DOHH2 (cell line): Measurements from ENCODE around the gene MEF2A.

Experiments used
- H3F3A ChIP-seq: fragments of 200-600 bp; sonication (generic), shearing (Covaris generic); 2 replicates; pipeline ENCODE4 v1.6.0; 2016; ENCODE audit warnings: antibody characterized with exemption, mild to moderate bottlenecking; ENCODE audit not compliant: control insufficient read depth, insufficient read depth
- H3K27ac ChIP-seq: fragments of 200-600 bp; sonication (generic); 2 replicates; pipeline ENCODE4 v1.5.1; 2014; ENCODE audit warnings: low read depth, mild to moderate bottlenecking, low read length, moderate library complexity
- H3K27me3 ChIP-seq: fragments of 200-600 bp; sonication (generic); 2 replicates; pipeline ENCODE4 v1.6.1; 2014; ENCODE audit warnings: mild to moderate bottlenecking, low read length, mixed read lengths; ENCODE audit not compliant: control insufficient read depth
- H3K36me3 ChIP-seq: fragments of 200-600 bp; sonication (generic); 2 replicates; pipeline ENCODE4 v1.6.1; 2014; ENCODE audit warnings: mild to moderate bottlenecking, low read length, moderate library complexity, mixed read lengths; ENCODE audit not compliant: control insufficient read depth
- H3K4me1 ChIP-seq: fragments of 200-600 bp; sonication (generic); 2 replicates; pipeline ENCODE4 v1.6.1; 2014; ENCODE audit warnings: mild to moderate bottlenecking, low read length, mixed read lengths; ENCODE audit not compliant: control insufficient read depth
- H3K4me2 ChIP-seq: fragments of 200-600 bp; sonication (generic); 2 replicates; pipeline ENCODE4 v1.6.0; 2014; ENCODE audit warnings: mild to moderate bottlenecking, low read length, moderate library complexity
- H3K4me3 ChIP-seq: fragments of 200-600 bp; sonication (generic); 2 replicates; pipeline ENCODE4 v1.5.1; 2014; ENCODE audit warnings: mild to moderate bottlenecking, low read length, mixed read lengths
- H3K79me2 ChIP-seq: fragments of 200-600 bp; sonication (generic); 2 replicates; pipeline ENCODE4 v1.6.1; 2014; ENCODE audit warnings: mild to moderate bottlenecking, low read length, mixed read lengths; ENCODE audit not compliant: control insufficient read depth
- H3K9me2 ChIP-seq: fragments of 200-600 bp; sonication (generic); replicated peaks from 2 replicates; pipeline ENCODE4 v1.6.1; 2014; ENCODE audit warnings: mild to moderate bottlenecking, low read length, mixed read lengths; ENCODE audit not compliant: control insufficient read depth
- H3K9me3 ChIP-seq: fragments of 200-600 bp; sonication (generic); 2 replicates; pipeline ENCODE4 v1.6.1; 2014; ENCODE audit warnings: antibody characterized with exemption, low read length, mixed read lengths; ENCODE audit not compliant: control insufficient read depth, insufficient read depth
- H4K20me1 ChIP-seq: fragments of 200-600 bp; sonication (generic); 2 replicates; pipeline ENCODE4 v1.6.0; 2014; ENCODE audit warnings: low read depth, mild to moderate bottlenecking, antibody characterized with exemption, low read length, moderate library complexity; ENCODE audit not compliant: control insufficient read depth, insufficient read depth
- EZH2phosphoT487 ChIP-seq: fragments of 200-600 bp; sonication (generic); IDR thresholded peaks from 2 replicates; pipeline ENCODE4 v1.6.1; 2017; ENCODE audit warnings: borderline replicate concordance, mild to moderate bottlenecking, antibody characterized with exemption, low read length, moderate library complexity, mixed read lengths
- TF ChIP-seq, protein P1 (sequence below): fragments of 200-600 bp; sonication (generic); IDR thresholded peaks from one replicate; pipeline ENCODE4 v1.5.1; 2014; ENCODE audit warnings: antibody characterized with exemption, mild to moderate bottlenecking, low read depth, low read length; ENCODE audit not compliant: poor library complexity, severe bottlenecking

The MEF2A gene

DNA sequence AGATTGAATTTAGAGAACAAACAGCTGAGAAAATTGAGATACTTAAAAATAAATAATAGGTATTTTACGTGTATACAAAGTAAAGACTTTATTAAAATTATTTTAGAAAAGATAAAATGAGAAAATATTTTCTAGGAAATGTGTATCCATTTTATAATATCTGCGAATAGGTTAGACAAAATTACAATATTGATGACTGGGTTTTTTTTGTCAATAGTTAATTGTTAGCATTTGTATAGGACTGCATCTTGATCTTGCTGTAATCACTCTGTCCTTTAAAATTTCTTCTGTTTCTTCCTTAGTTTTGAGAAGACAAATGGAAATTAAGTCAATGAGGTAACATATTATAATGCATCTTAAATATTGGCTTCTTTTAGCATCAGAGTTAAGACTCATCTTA, 50.3 kb downstream of the MEF2A start:
- Histone ChIP-seq H3K4me3 (no peak overlapping the region), H3K4me2 (no peak overlapping the region), H3K27ac (no peak overlapping the region), H3K4me1 (peaks cover 26% of the 10 kb centered on the region), H3K36me3 (peaks cover 48% of the 10 kb centered on the region), H3K9me3 (no peaks in the 10 kb centered on the region), H3K27me3 (no peaks in the 10 kb centered on the region), H3F3A (no peaks in the 10 kb centered on the region; the same call in 1 of the 2 replicates), H3K9me2 (no peaks in the 10 kb centered on the region), H3K79me2 (peaks cover 100% of the 10 kb centered on the region), H4K20me1 (peaks cover 9% of the 10 kb centered on the region)
- TF ChIP-seq, protein P1, sequence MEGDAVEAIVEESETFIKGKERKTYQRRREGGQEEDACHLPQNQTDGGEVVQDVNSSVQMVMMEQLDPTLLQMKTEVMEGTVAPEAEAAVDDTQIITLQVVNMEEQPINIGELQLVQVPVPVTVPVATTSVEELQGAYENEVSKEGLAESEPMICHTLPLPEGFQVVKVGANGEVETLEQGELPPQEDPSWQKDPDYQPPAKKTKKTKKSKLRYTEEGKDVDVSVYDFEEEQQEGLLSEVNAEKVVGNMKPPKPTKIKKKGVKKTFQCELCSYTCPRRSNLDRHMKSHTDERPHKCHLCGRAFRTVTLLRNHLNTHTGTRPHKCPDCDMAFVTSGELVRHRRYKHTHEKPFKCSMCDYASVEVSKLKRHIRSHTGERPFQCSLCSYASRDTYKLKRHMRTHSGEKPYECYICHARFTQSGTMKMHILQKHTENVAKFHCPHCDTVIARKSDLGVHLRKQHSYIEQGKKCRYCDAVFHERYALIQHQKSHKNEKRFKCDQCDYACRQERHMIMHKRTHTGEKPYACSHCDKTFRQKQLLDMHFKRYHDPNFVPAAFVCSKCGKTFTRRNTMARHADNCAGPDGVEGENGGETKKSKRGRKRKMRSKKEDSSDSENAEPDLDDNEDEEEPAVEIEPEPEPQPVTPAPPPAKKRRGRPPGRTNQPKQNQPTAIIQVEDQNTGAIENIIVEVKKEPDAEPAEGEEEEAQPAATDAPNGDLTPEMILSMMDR: no peak
- no peak for TF ChIP-seq EZH2phosphoT487

DNA sequence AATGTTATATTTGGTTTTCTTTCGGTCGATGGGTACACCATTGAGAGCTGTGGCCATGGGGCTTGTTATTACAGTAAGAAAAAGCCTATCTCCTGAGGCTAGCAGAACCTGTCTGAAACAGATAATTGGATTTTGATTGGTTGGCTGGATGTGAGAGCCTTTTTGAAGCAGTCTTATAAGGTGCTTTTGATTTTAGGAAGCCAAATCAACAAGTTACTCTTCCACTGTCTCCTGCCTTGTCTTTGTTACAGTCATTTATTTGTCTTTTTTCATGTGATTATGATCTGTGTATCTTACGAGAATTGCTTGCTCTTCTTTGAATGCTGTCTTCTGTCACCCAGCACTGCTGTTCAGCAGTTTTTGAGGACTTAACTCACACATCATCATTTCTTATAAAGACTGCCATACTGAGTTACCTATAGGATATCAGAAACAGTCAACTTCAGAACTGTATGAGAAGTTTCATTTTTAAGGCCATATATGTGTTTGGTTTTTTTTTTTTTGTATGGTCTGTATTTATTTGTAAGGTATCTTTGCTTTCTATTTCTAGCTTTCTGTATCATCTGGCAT, 51.1 kb downstream of the MEF2A start:
- Histone ChIP-seq H4K20me1 (peaks cover 9% of the 10 kb centered on the region), H3K9me2 (no peaks in the 10 kb centered on the region), H3F3A (no peaks in the 10 kb centered on the region; the same call in 1 of the 2 replicates), H3K9me3 (no peaks in the 10 kb centered on the region), H3K27me3 (no peaks in the 10 kb centered on the region), H3K4me1 (peaks cover 26% of the 10 kb centered on the region), H3K4me2 (no peak overlapping the region), H3K4me3 (no peak overlapping the region), H3K79me2 (peaks cover 100% of the 10 kb centered on the region), H3K27ac (no peak overlapping the region), H3K36me3 (peaks cover 50% of the 10 kb centered on the region)
- TF ChIP-seq EZH2phosphoT487: no peak
- TF ChIP-seq, protein P1: no peak

DNA sequence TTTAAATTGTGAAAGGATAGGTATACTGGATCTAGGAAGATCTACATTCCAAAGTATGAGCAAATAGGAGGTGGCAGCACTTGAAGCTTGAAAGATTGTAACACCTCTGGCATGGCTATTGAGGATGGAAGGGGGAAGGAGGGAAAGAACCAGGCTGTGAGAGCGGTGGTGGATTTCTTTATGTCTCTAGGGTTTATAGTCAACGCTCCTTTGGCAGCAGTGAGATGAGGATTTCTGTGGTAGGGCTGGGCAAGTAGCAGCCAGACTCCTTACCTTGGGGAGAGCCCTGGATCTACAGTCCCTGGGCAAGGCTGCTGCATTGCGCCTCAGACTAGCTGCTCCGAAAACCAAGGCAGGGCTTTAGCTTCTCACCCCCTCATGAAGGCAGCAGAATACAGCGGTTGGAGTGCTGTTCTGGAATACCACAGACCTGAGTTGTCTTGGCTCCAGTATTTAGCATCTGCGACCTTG, 53.2 kb downstream of the MEF2A start:
- no peak overlapping the region for H3K27ac ChIP-seq
- H3K4me3 ChIP-seq: no peak overlapping the region
- peaks cover 19% of the 10 kb centered on the region for H3K4me1 ChIP-seq
- no peaks in the 10 kb centered on the region for H3K27me3 ChIP-seq
- H3F3A ChIP-seq: no peaks in the 10 kb centered on the region
- no peak for TF ChIP-seq EZH2phosphoT487
- TF ChIP-seq, protein P1: no peak
- peaks cover 99% of the 10 kb centered on the region for H3K79me2 ChIP-seq
- H3K4me2 ChIP-seq: no peak overlapping the region
- H4K20me1 ChIP-seq: peaks cover 3% of the 10 kb centered on the region; the same call in 1 of the 2 replicates
- H3K36me3 ChIP-seq: peaks cover 60% of the 10 kb centered on the region
- H3K9me3 ChIP-seq: no peaks in the 10 kb centered on the region
- no peaks in the 10 kb centered on the region for H3K9me2 ChIP-seq

DNA sequence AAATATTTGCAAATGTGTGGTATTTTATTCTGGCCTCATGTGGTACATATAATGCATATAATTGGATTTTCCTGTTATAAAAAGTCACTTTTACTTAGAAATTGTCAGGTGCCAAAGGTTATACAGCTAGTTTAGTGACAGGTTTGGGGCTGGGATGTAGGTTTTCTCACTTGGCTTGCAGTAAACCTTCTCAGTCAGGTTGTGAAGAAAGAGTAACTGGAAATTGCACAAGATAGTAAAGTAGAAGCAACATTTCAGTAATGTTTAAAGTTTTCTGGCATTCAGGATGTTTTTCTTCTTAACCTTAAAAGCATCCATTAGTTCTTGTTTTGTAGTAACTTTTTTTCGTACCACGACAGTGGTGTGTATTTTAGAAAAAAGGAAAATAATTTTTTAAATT, 53.9 kb downstream of the MEF2A start:
- peaks cover 99% of the 10 kb centered on the region for H3K79me2 ChIP-seq
- peaks cover 12% of the 10 kb centered on the region for H3K4me1 ChIP-seq
- H3K9me2 ChIP-seq: no peaks in the 10 kb centered on the region
- TF ChIP-seq EZH2phosphoT487: no peak
- TF ChIP-seq, protein P1: no peak
- no peak overlapping the region for H3K4me3 ChIP-seq
- H3K4me2 ChIP-seq: no peak overlapping the region
- no peaks in the 10 kb centered on the region for H3K27me3 ChIP-seq
- peaks cover 62% of the 10 kb centered on the region for H3K36me3 ChIP-seq
- H3F3A ChIP-seq: no peaks in the 10 kb centered on the region
- H3K27ac ChIP-seq: no peak overlapping the region
- peaks cover 3% of the 10 kb centered on the region; the same call in 1 of the 2 replicates for H4K20me1 ChIP-seq
- peaks cover 5% of the 10 kb centered on the region; the same call in 1 of the 2 replicates for H3K9me3 ChIP-seq
